ENCODE measurements around the gene F2RL1. TPM values are rescaled to one million over a fixed set of nuclear protein-coding genes. Genes with fewer than 3 reads are reported as not detected.
A peak's percentile ranks its signal among the peaks of the same experiment; 100 is the strongest.
"Not testable (repeated sequence)": the region's sequence is repeated elsewhere in the genome, so short reads cannot be mapped to it uniquely, and the experiment has no call there.

F2RL1 gene
- total RNA-seq, 1 donor from 2014 or later: 2.0 TPM

- TF ChIP-seq, protein P1, sequence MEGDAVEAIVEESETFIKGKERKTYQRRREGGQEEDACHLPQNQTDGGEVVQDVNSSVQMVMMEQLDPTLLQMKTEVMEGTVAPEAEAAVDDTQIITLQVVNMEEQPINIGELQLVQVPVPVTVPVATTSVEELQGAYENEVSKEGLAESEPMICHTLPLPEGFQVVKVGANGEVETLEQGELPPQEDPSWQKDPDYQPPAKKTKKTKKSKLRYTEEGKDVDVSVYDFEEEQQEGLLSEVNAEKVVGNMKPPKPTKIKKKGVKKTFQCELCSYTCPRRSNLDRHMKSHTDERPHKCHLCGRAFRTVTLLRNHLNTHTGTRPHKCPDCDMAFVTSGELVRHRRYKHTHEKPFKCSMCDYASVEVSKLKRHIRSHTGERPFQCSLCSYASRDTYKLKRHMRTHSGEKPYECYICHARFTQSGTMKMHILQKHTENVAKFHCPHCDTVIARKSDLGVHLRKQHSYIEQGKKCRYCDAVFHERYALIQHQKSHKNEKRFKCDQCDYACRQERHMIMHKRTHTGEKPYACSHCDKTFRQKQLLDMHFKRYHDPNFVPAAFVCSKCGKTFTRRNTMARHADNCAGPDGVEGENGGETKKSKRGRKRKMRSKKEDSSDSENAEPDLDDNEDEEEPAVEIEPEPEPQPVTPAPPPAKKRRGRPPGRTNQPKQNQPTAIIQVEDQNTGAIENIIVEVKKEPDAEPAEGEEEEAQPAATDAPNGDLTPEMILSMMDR (IDR thresholded peaks at IDR 0.05; ENCODE audit: borderline replicate concordance): no peak
- Histone ChIP-seq H3K4me1 (no peaks in the 10 kb centered on the region), H3K27ac (replicated peaks) (no peak overlapping the region), H3K4me3 (no peak overlapping the region), H3K36me3 (no peaks in the 10 kb centered on the region), H3K9me3 (replicated peaks) (no peaks in the 10 kb centered on the region), H3K27me3 (ENCODE audit: low read depth) (no peaks in the 10 kb centered on the region)
- intact Hi-C loops (cut with micrococcal nuclease): no loop called here
- DNase-seq: no peak
Measured at GRCh38 chr5:76781775-76782174, 37.1 kb upstream of the F2RL1 start.

DNA sequence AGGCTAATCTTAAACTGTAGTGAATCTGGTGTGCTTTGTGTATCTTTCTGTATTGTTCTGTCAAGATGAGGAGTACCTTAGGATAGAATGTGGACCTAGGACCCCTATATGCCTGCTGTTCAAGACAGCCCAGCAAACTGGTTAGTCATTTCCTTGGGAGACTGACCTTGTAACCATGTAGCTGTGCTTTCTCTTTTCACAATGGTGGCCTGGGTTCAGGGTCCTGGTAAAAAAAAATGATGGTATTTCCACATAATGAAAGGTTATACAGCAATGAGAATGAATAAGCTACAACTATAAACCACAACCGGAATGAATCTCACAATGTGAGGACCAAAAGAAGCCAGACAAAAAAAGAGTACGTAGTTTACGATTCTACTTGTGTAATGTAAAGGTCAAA, 36.4 kb upstream of the F2RL1 start:
- Histone ChIP-seq H3K27ac (replicated peaks) (no peak overlapping the region), H3K4me3 (no peak overlapping the region), H3K4me1 (peaks cover 2% of the 10 kb centered on the region), H3K9me3 (replicated peaks) (no peaks in the 10 kb centered on the region), H3K27me3 (ENCODE audit: low read depth) (no peaks in the 10 kb centered on the region), H3K36me3 (no peaks in the 10 kb centered on the region)
- TF ChIP-seq, protein P1 (IDR thresholded peaks at IDR 0.05; ENCODE audit: borderline replicate concordance): no peak
- intact Hi-C loops (cut with micrococcal nuclease): no loop called here
- no peak for DNase-seq

DNA sequence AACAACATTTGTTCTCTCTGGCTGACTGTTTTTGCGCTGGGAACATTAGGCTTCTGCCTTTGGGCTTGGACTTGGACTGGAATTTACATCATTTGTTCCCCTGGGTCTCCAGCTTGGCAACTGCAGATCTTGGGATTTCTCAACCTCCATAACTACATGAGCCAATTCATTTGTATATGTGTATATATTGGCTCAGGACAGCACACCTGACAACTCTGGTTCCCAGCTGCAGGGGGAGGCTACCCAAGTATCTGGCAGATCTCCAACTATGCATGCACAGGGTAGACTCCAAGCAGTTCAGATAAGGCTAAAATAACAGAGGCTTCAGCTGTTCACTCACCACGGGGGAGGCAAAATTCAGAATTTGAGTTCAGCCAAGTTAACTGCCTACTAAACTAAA, 31.6 kb upstream of the F2RL1 start:
- Histone ChIP-seq H3K9me3 (replicated peaks) (no peaks in the 10 kb centered on the region), H3K4me1 (peaks cover 49% of the 10 kb centered on the region), H3K27ac (replicated peaks) (peak overlapping the region; percentile 77), H3K27me3 (ENCODE audit: low read depth) (no peaks in the 10 kb centered on the region), H3K36me3 (no peaks in the 10 kb centered on the region), H3K4me3 (no peak overlapping the region)
- peak; percentile 44 for DNase-seq
- TF ChIP-seq, protein P1 (IDR thresholded peaks at IDR 0.05; ENCODE audit: borderline replicate concordance): no peak
- intact Hi-C loops (cut with micrococcal nuclease): no loop called here

GRCh38 chr5:76788362-76788761, 30.5 kb upstream of the F2RL1 start:
- TF ChIP-seq, protein P1 (IDR thresholded peaks at IDR 0.05; ENCODE audit: borderline replicate concordance): no peak
- DNase-seq: no peak
- Histone ChIP-seq H3K36me3 (no peaks in the 10 kb centered on the region), H3K9me3 (replicated peaks) (no peaks in the 10 kb centered on the region), H3K4me1 (peaks cover 49% of the 10 kb centered on the region), H3K27me3 (ENCODE audit: low read depth) (no peaks in the 10 kb centered on the region), H3K4me3 (no peak overlapping the region), H3K27ac (replicated peaks) (peak overlapping the region; percentile 77)
- intact Hi-C loops (cut with micrococcal nuclease): no loop called here

- Histone ChIP-seq H3K27ac (replicated peaks) (peak overlapping the region; percentile 71), H3K4me1 (peaks cover 49% of the 10 kb centered on the region)
- intact Hi-C loops (cut with micrococcal nuclease); H3K9me3 ChIP-seq (replicated peaks); H3K36me3 ChIP-seq; H3K27me3 ChIP-seq (ENCODE audit: low read depth); H3K4me3 ChIP-seq; DNase-seq: not testable (repeated sequence)
Measured at GRCh38 chr5:76789275-76789674, 29.6 kb upstream of the F2RL1 start.

- peak overlapping the region; percentile 71 for H3K27ac ChIP-seq (replicated peaks)
- intact Hi-C loops (cut with micrococcal nuclease): no loop called here
- H3K27me3 ChIP-seq (ENCODE audit: low read depth): no peaks in the 10 kb centered on the region
- TF ChIP-seq, protein P1 (IDR thresholded peaks at IDR 0.05; ENCODE audit: borderline replicate concordance): no peak
- DNase-seq: no peak
- no peaks in the 10 kb centered on the region for H3K36me3 ChIP-seq
- peaks cover 49% of the 10 kb centered on the region for H3K4me1 ChIP-seq
- no peak overlapping the region for H3K4me3 ChIP-seq
- H3K9me3 ChIP-seq (replicated peaks): no peaks in the 10 kb centered on the region
Measured at GRCh38 chr5:76789991-76790581, 28.7 kb upstream of the F2RL1 start.
